HG03060 (cell line): ENCODE measurements around the gene FNIP2.

Source experiments
- ATAC-seq: cut with Tn5 transposase; IDR thresholded peaks from one replicate; pipeline ENCODE4 v1.9.1; 2021; ENCODE audit warnings: low read depth, moderate number of reproducible peaks; ENCODE audit not compliant: unreplicated experiment

Gene FNIP2

DNA sequence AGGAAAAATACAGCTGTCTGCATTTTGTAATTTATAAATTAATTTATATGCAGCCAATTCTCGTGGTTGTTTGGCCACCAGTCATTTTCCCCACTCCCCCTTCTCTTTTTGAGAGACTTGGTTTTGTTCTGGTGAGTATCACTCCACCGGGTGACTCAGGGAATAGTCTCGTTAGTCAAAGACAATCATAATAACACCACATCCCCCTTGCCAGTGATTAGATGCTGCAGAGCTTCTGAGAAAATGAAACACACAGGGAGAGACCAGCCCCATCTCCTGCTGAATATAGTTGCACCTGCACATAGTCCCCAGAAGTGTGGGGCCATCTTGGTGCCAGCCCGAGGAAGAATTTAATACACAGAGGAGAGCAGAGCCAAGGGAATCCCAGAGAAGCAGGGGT lies 8.0 kb upstream of the FNIP2 start:
- ATAC-seq, result no peak

DNA sequence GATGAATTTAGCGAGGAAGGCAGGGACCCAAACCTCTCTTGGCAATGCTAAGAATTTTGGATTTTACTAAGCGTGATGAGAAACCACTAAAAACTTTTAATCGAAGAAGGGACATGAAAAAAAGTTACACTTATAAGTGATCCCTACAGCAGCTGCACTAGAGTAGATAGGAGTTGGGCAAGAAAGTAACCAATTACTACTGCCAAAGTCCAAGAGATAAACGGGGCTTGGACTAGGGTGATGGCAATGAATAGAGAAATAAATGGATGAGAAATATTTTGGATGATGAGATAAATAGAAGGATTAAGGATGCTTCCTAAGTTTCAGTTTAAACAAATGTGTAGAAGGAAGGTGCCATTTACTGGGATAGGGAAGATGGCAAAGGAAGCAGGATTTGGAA lies 6.3 kb upstream of the FNIP2 start:
- no peak for ATAC-seq

DNA sequence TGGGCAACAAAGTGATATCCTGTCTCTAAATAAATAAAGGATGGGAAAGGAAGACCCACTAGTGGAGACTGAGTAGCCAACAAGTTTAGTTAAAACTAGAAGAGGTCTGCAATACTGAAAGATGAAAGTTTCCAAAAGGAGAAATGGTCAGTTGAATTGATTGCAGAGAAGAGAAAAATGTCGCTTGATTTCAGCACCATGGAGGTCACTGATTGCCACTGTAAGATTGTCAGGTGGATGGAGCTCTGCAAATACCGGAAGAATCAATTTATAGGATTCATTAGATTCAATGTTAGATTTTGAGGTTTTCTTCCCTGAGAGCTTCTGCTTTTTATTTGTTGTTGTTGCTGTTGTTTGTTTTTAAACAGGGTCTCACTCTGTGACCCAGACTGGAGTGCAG lies 5.4 kb upstream of the FNIP2 start:
- ATAC-seq, result no peak

DNA sequence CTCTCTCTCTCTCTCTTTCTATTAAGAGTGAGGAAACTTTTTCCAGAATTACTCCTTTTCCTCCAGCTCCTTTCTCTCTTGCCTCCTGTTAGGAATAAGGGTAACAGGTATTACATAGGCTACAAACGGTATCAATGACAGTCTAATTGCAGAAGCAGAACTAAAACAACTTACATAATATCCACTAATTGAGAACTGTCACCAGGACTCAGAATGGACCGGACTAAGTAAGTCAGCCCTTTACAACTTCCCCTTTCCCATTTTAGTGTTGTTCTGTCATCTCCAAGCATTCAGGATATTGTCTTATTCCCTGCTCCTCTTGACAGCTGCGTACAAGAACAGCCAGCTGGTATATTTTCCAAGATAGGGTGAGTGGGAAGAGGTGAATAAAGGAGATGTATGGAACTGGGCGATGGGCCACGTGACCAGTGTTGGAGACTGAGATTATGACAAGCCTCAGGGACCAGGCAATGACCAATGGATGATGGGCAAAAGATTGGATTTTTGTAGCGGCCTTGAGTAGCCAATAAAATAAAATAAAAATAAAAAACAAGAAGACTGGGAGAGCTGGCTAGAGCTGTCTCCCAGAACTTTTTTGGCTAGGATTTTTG lies 2.3 kb upstream of the FNIP2 start:
- ATAC-seq, result no peak

DNA sequence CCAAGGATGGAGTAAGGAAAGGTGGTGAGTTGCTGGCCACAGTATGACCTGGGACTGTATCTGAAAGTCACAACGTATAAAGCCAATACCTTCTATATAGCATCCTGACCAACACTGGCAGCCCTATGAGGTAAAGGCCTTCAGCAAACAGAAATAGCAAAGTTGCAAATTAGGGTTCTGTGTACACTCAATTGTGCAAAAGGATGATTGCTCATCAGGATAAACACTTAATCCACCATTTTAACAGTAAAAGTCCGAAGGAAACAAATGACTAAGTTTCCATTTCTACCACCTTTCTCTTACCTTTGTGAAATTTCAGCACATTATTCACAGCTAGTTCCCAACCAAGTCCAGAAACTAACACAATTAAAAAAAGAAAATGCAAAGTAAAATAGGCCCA lies 1.4 kb upstream of the FNIP2 start:
- ATAC-seq, result no peak

DNA sequence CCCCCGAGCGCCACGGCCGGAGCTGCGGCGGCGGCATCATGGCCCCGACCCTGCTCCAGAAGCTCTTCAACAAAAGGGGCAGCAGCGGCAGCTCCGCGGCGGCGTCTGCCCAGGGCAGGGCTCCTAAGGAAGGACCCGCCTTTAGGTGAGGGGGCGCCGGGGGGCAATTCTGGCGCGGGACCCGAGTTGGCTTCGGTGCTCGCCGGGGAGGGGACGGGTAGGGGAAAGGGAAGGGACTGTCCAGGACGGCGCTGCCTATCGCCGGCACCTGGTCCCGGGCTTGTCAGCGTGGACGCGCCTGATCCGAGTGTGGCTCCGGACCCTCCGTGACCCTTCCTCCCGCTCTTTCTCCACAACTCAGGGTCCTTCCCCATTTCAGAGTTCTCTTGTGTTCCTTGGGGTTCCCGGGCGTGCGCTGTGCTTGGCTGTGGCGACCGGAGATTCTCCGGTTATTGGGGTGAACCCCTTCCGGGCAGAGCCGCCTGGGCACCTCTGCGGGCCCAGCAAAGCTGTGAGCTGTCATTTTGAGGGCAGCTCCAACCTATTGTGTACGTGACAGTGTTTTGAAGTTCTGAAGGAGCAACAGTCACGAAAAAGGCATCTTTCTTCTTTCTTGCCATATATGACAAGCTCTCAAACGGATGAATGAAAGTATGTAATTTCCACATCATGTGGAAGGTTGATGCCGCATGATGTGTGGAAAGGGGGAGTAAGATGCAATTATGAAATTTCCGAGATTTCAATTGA lies 522 bp downstream of the FNIP2 start:
- peak; percentile 28 for ATAC-seq

DNA sequence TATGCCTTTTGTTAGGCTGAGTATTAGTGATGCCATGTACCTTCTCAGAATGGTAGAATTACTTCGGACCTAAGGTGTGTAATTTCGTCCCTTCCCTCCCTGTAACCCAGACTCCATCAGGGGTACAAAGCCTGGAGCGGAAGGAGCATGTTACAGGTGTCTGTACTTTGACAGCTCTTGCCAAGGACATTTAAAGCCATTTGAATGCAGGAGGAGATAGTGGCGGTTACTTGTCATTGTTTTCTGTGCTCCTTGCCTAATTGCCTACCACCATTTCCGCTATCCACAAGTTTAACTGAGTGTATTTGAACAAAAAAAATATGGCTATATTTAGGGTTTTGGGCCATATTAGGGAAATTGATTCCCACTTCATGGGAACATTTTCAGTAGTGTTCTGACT lies 1.8 kb downstream of the FNIP2 start:
- no peak for ATAC-seq

DNA sequence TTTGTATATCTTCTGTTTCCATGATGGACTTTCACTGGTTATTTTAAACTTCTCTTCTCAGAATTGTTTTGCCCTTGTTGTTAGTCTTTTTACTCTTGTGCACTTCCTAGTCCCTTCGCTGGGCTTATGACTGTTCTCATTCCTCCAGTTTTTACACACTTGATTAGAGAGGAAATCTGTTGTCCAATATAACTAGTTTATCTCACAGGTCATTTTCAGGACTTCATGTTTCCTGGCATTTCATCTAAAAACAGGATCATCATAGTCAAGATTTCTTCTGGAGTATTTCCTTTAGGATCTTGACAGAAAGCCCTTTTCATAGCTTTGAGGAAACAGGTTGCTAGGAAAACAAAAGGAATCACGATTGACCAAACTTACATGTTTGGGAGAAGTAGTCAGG lies 3.0 kb downstream of the FNIP2 start:
- ATAC-seq, result no peak

DNA sequence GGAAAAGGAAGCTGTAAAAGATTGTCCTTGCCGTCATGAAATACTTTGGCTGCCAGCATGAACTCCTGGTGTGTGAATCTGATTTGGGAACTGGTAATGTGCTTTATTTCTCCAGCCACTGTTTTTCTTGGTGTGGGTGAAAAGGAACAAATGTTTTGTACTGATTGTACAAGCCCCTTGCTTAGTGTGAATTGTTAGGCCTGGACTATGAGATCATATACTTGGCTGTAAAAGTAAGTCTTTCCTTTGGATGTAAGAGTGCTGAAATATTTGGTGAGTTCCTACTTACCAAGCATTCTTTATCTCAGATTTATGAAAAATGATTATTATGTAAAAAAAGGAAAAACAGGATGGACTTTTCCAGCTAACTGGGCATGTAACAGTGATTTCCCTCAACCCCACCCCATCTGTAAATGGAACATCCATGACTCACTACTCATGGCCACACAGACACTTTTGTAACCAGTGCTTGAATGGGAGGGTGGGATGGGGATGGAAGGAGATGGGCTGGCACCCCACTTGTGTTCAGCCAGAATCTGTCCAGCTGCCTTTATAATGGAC lies 6.3 kb downstream of the FNIP2 start:
- ATAC-seq, result no peak

DNA sequence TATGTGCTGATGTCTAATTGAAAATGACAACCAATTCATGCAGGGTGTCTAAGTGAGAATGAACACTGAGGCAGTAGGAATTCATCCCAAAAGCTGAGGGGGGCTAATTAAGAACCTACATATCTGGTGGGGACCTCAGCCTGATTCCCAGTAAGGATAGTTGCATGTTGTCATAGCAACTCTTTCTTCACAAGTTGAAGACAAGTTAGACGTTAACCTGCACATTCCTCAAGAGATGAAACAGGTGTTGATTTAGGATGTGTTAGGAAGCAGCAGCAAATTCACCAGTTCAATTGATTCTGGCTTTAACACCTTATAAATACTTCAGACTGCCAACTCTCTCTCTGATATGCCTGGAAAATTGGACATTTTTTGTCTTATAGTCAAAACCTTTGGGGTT lies 7.3 kb downstream of the FNIP2 start:
- ATAC-seq, result no peak

DNA sequence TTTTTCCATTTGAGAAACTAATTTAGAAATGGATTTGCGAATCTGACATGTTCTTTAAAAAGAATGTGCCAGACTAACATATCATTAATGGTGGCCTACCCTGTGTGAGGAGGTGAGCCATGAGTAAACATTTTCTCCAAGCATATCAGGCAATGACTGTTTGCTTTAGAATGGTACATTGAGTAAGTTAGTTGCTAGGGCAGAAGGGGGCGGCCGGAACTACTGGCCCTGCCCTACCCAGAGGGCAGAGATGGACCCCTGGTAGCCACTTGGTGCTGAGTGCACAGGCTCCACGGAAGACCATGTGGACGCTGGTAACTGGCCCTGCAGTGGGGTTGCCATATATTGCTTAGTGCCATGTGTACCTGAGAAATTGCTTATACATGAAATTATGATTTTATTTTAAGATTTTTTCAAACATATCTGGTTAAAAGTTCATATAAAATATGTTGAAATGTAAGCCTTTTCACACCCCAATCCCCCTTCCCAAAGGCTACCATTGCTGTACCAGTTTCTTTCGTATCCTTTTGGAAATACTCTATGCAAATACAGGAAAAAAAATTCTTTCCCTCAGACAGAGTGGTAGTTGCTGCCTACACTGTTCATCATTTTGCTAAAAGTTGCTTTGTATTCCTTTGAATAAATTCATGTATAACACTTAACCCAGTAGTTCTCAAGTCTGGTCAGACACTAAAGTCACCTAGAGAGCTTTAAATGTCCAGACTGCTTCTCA lies 8.8 kb downstream of the FNIP2 start:
- ATAC-seq, result no peak

DNA sequence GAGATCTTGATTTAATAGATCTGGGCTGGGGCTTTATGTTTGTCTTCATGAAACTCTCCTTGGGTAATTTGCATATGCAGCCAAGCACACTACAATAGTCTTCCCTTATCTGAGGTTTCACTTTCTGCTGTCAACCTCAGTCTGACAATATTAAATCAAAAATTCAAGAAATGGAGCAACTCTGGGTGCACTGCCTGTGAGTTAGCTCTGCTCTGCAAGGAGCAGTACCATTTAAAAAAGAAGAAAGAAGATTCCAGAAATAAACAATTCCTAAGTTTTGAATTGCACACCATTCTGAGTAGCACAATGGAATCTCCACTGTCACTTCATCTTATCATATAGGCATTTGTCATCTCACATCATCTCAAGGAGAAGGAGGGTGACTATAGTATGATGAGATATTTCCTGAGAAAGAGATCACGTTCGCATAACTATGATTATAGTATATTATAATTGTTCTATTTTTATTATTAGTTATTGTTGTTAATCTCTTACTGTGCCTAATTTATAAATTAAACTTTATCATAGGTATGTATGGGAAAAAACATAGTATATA lies 9.4 kb downstream of the FNIP2 start:
- ATAC-seq, result peak; percentile 98

DNA sequence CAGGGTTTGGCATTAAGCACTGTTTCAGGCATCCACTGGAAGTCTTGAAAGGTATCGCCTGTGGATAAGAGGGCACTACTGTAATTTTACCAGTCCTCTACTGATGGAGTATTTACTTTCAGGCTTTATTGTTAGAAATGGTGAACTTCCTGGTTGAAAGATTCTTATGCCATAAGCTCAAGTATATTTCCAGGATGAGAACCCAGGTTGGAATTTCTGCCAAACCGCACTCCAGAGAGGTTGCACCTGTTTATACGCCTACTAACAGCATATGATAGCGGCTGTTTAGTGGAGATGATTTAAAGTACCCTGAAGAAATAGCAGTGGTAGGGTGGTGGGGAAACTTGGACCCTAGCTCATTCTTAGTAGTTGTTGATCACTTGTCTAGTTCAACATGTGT lies 9.9 kb downstream of the FNIP2 start:
- no peak for ATAC-seq

DNA sequence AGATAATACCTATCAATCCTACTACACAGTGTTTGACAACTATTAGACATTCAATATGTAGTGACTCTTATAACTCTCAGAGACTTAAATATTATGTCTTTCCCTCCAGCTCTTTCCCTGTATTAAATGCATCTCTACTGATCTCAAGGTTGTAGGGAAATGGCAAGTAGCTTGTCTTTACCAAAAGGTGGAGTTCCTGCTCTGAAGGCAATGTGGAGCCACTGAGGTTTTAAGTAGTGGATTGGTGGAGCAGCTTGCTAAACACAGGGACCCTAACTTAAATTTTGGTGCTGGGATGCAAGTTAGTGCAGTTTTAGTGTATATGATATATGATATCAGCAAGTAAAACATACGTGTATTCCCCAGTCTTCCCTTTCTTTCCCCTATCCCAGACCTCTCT lies 13.1 kb downstream of the FNIP2 start:
- ATAC-seq, result no peak

DNA sequence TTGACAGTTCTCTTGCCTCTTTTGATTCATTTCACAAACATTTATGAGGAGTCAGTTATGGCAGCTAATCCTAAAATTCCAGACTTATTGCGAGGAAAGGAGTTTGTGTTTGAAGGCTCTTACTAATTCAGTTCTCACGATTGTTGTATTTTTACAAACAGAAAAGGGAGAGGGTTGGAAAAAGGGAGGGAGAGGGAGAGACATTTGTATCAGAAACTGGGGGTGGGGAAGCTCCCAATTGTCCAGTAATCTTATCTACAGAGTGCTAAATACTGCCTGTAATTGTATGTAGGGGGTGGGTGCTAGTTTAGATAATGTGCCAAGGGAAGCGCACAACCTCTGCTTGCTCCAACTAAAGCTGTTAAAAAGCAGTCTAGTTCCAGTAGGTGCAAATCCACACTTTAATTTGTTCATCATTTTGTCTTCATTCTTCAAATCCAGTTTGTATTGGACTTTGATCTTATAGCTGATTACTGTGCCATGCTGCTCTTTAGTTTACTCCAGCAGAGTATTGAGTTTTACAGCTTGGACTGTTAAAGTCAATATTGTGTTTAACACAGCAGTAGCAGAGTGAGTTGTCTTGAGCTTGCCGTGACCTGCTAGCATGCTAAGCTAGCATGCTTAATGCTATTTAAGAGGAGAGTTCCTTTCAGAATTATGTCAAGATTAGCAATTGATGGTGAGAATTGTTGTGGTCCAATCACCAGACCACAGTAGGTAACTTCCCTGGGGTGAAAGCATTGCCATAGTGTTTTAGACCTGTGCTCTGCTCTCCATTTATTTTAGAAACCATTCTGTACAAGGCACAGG lies 13.9 kb downstream of the FNIP2 start:
- no peak for ATAC-seq

DNA sequence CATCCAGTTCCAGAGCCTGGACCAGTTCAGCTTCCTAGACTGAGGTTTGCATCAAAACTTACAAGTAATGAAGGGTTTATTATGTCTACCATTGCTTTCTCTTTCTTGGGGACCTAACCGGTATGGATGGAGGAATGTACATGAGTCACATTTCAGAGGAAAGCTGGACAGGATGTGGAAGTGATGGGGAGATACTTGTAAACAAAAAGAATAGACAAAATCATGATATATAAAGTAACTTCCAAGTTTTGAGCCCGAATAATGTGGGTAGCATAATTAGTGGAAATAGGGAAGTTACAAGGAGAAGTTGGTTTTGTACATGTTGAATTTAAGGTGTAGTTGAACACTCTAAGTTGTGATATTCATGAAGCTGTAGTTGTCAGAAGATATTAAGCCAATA lies 15.0 kb downstream of the FNIP2 start:
- no peak for ATAC-seq

DNA sequence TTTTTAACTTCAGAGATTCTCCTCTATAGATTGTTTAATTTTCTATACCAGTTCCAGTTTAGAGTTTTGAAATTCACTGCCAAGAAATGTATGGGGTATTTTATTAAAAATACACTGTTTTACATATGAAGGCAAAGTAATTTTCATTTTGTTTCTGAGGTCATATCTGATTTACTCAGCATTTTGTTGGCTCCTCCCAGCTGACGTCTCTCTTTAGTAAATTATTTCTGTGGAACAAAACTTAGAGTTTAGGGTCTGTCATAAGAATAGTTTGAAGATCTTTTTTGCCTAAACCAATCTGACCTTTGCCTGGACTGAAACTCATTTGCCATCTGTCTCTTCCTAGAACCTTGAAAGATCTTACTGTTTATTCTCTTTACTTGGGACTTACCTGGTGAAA lies 16.9 kb downstream of the FNIP2 start:
- ATAC-seq, result no peak

DNA sequence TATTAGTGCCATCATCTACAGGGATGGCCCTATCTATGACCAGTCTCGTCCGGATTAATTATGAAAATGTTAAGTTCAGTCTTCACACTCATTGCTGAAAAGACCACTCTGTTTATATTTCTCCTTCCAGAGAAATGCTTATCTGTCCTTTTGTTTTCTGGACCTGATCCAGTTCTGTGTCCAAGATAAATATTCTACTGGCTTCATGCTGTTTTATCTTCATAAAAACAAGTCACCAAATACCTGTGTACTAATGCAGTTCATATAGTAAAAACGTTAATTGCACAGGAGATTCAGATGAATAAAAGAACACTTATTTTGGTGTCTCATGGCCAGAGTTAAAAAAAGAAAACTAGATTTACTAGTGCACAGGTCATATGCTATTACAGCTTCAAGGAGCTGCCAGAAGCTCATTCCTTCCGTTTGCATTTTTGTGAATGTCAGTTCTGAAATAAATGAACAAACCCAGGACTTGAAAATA lies 17.3 kb downstream of the FNIP2 start:
- ATAC-seq, result no peak

DNA sequence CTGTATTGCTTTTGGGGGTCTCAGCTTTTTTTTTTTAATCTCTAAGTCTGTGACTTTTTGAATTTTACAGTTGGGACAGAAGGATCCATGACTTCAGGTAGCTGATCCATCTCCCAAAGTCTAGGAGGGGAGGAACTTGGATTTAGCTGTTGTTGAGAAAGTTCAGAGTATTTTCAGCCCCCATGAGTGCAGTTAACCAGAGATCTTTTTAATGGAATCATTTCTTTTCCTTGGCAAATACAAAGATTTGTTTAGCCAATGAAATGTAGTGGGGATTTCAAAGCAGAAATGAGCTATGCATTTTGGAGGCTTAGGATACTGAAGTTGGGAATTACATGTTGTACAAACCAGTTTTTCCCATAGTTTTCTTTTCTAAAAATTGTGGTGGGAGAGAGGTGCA lies 18.1 kb downstream of the FNIP2 start:
- ATAC-seq, result no peak

DNA sequence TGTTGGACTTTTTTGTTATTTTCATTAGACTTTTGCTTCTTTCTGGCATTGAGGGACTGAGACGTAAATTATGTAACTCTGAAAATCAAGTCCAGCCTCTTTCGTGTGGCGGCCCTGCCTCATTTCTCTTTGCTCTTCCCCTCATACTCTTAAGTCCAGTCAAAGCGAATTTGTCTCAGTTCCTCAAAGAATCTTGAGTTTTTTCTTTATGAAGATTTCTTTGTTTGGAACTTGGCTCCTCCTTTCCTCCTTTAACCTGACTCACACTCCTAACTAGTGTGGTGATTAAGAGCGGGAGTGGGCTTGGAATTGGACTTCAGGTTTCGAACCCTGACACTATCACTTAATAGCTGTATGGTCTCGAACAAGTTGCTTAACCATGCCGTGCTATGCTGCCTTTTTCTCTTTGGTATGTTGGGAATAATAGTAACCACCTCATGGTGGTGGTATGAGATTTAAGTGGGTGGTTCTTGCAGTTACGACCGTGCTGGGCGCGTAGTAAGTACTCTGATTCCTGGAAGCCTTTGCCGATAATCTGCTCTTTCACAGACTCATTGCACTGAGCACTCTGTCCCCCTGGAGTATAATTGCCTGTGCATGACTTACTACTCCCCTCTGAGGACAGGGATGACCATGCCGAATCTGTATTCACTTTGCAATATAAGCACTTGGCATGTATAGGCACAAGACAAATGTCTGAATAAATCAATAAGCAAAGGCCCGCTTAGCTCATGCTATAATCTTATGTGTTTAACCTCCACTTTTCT lies 19.1 kb downstream of the FNIP2 start:
- no peak for ATAC-seq
